ENCODE results near the gene PCSK1.
A peak's percentile ranks its signal among the peaks of the same experiment; 100 is the strongest.

Gene PCSK1

GRCh38 chr5:96458176-96458575 lies 25.1 kb upstream of the PCSK1 start:
- peaks cover 7% of the 10 kb centered on the region for H3K4me1 ChIP-seq (ENCODE audit: control insufficient read depth, insufficient read depth, low read length, unreplicated experiment)
- no peaks in the 10 kb centered on the region for H3K36me3 ChIP-seq (ENCODE audit: insufficient read depth, low read length)
- no peak overlapping the region for H3K27ac ChIP-seq (ENCODE audit: low read depth, low read length)
- H3K27me3 ChIP-seq (ENCODE audit: insufficient read depth, low read length), result no peaks in the 10 kb centered on the region
- H3K79me2 ChIP-seq (ENCODE audit: control insufficient read depth, insufficient read depth, low read length, unreplicated experiment), result no peaks in the 10 kb centered on the region
- H3K4me3 ChIP-seq (ENCODE audit: low read depth, low read length), result no peak overlapping the region
- no peak overlapping the region for H2AFZ ChIP-seq (ENCODE audit: low read length, unreplicated experiment)

- H3K79me2 ChIP-seq (ENCODE audit: control insufficient read depth, insufficient read depth, low read length, unreplicated experiment), result no peaks in the 10 kb centered on the region
- peaks cover 7% of the 10 kb centered on the region for H3K4me1 ChIP-seq (ENCODE audit: control insufficient read depth, insufficient read depth, low read length, unreplicated experiment)
- H3K4me3 ChIP-seq (ENCODE audit: low read depth, low read length), result peak overlapping the region; percentile 46
- H3K36me3 ChIP-seq (ENCODE audit: insufficient read depth, low read length), result no peaks in the 10 kb centered on the region
- peak overlapping the region; percentile 66 for H2AFZ ChIP-seq (ENCODE audit: low read length, unreplicated experiment)
- H3K27ac ChIP-seq (ENCODE audit: low read depth, low read length), result no peak overlapping the region
- H3K27me3 ChIP-seq (ENCODE audit: insufficient read depth, low read length), result no peaks in the 10 kb centered on the region
These were observed 22.7 kb upstream of the PCSK1 start for GRCh38 chr5:96455789-96456188.

GRCh38 chr5:96453394-96453793 lies 20.3 kb upstream of the PCSK1 start:
- H3K79me2 ChIP-seq (ENCODE audit: control insufficient read depth, insufficient read depth, low read length, unreplicated experiment), result no peaks in the 10 kb centered on the region
- no peaks in the 10 kb centered on the region for H3K27me3 ChIP-seq (ENCODE audit: insufficient read depth, low read length)
- H3K36me3 ChIP-seq (ENCODE audit: insufficient read depth, low read length), result no peaks in the 10 kb centered on the region
- H3K27ac ChIP-seq (ENCODE audit: low read depth, low read length), result no peak overlapping the region
- no peak overlapping the region for H2AFZ ChIP-seq (ENCODE audit: low read length, unreplicated experiment)
- no peak overlapping the region for H3K4me3 ChIP-seq (ENCODE audit: low read depth, low read length)
- peaks cover 7% of the 10 kb centered on the region for H3K4me1 ChIP-seq (ENCODE audit: control insufficient read depth, insufficient read depth, low read length, unreplicated experiment)

- Histone ChIP-seq H3K36me3 (ENCODE audit: insufficient read depth, low read length) (no peaks in the 10 kb centered on the region), H3K79me2 (ENCODE audit: control insufficient read depth, insufficient read depth, low read length, unreplicated experiment) (no peaks in the 10 kb centered on the region)
These were observed 14.9 kb upstream of the PCSK1 start for GRCh38 chr5:96447949-96448348.

GRCh38 chr5:96440185-96440538 lies 7.1 kb upstream of the PCSK1 start:
- Histone ChIP-seq H3K4me1 (ENCODE audit: control insufficient read depth, insufficient read depth, low read length, unreplicated experiment) (no peaks in the 10 kb centered on the region), H3K79me2 (ENCODE audit: control insufficient read depth, insufficient read depth, low read length, unreplicated experiment) (no peaks in the 10 kb centered on the region), H2AFZ (ENCODE audit: low read length, unreplicated experiment) (no peak overlapping the region), H3K36me3 (ENCODE audit: insufficient read depth, low read length) (no peaks in the 10 kb centered on the region), H3K27ac (ENCODE audit: low read depth, low read length) (no peak overlapping the region), H3K4me3 (ENCODE audit: low read depth, low read length) (no peak overlapping the region), H3K27me3 (ENCODE audit: insufficient read depth, low read length) (peaks cover 13% of the 10 kb centered on the region)

More at GRCh38 chr5:96447949-96448348, 14.9 kb upstream of the PCSK1 start:
- H3K27me3 ChIP-seq (ENCODE audit: insufficient read depth, low read length), result 0 out of 2 replicates have a peak, but pooled peaks cover 3% of the 10 kb centered on the region
- no peak overlapping the region for H3K27ac ChIP-seq (ENCODE audit: low read depth, low read length)
- no peaks in the 10 kb centered on the region for H3K4me1 ChIP-seq (ENCODE audit: control insufficient read depth, insufficient read depth, low read length, unreplicated experiment)
- H2AFZ ChIP-seq (ENCODE audit: low read length, unreplicated experiment), result no peak overlapping the region
- H3K4me3 ChIP-seq (ENCODE audit: low read depth, low read length), result no peak overlapping the region

- H3K27ac ChIP-seq (ENCODE audit: low read depth, low read length), result no peak overlapping the region
- H3K4me3 ChIP-seq (ENCODE audit: low read depth, low read length), result no peak overlapping the region
- no peaks in the 10 kb centered on the region for H3K79me2 ChIP-seq (ENCODE audit: control insufficient read depth, insufficient read depth, low read length, unreplicated experiment)
- H3K4me1 ChIP-seq (ENCODE audit: control insufficient read depth, insufficient read depth, low read length, unreplicated experiment), result no peaks in the 10 kb centered on the region
- no peak overlapping the region for H2AFZ ChIP-seq (ENCODE audit: low read length, unreplicated experiment)
- no peaks in the 10 kb centered on the region for H3K36me3 ChIP-seq (ENCODE audit: insufficient read depth, low read length)
- peaks cover 19% of the 10 kb centered on the region for H3K27me3 ChIP-seq (ENCODE audit: insufficient read depth, low read length)
These were observed 6.6 kb upstream of the PCSK1 start for GRCh38 chr5:96439477-96440184.

GRCh38 chr5:96434201-96434645 lies 1.2 kb upstream of the PCSK1 start:
- Histone ChIP-seq H3K27me3 (ENCODE audit: insufficient read depth, low read length) (peaks cover 41% of the 10 kb centered on the region), H3K4me1 (ENCODE audit: control insufficient read depth, insufficient read depth, low read length, unreplicated experiment) (peaks cover 15% of the 10 kb centered on the region), H3K79me2 (ENCODE audit: control insufficient read depth, insufficient read depth, low read length, unreplicated experiment) (no peaks in the 10 kb centered on the region), H2AFZ (ENCODE audit: low read length, unreplicated experiment) (no peak overlapping the region), H3K36me3 (ENCODE audit: insufficient read depth, low read length) (no peaks in the 10 kb centered on the region), H3K4me3 (ENCODE audit: low read depth, low read length) (no peak overlapping the region), H3K27ac (ENCODE audit: low read depth, low read length) (no peak overlapping the region)

GRCh38 chr5:96432216-96433065 lies 607 bp downstream of the PCSK1 start:
- Histone ChIP-seq H3K4me3 (ENCODE audit: low read depth, low read length) (peak overlapping the region; percentile 71), H3K36me3 (ENCODE audit: insufficient read depth, low read length) (no peaks in the 10 kb centered on the region), H3K79me2 (ENCODE audit: control insufficient read depth, insufficient read depth, low read length, unreplicated experiment) (no peaks in the 10 kb centered on the region), H3K27ac (ENCODE audit: low read depth, low read length) (peak overlapping the region; percentile 70), H2AFZ (ENCODE audit: low read length, unreplicated experiment) (peak overlapping the region; percentile 56), H3K4me1 (ENCODE audit: control insufficient read depth, insufficient read depth, low read length, unreplicated experiment) (peaks cover 15% of the 10 kb centered on the region), H3K27me3 (ENCODE audit: insufficient read depth, low read length) (peaks cover 41% of the 10 kb centered on the region)

- peak overlapping the region; percentile 70 for H3K27ac ChIP-seq (ENCODE audit: low read depth, low read length)
These were observed 1.5 kb downstream of the PCSK1 start for GRCh38 chr5:96431376-96432187.

GRCh38 chr5:96427824-96428223 lies 5.2 kb downstream of the PCSK1 start:
- Histone ChIP-seq H2AFZ (ENCODE audit: low read length, unreplicated experiment) (no peak overlapping the region), H3K4me1 (ENCODE audit: control insufficient read depth, insufficient read depth, low read length, unreplicated experiment) (peaks cover 8% of the 10 kb centered on the region), H3K27ac (ENCODE audit: low read depth, low read length) (no peak overlapping the region)

More at GRCh38 chr5:96431376-96432187, 1.5 kb downstream of the PCSK1 start:
- Histone ChIP-seq H3K36me3 (ENCODE audit: insufficient read depth, low read length) (no peaks in the 10 kb centered on the region), H2AFZ (ENCODE audit: low read length, unreplicated experiment) (peak overlapping the region; percentile 56), H3K79me2 (ENCODE audit: control insufficient read depth, insufficient read depth, low read length, unreplicated experiment) (no peaks in the 10 kb centered on the region), H3K27me3 (ENCODE audit: insufficient read depth, low read length) (peaks cover 37% of the 10 kb centered on the region), H3K4me3 (ENCODE audit: low read depth, low read length) (peak overlapping the region; percentile 71), H3K4me1 (ENCODE audit: control insufficient read depth, insufficient read depth, low read length, unreplicated experiment) (peaks cover 15% of the 10 kb centered on the region)

More at GRCh38 chr5:96427824-96428223, 5.2 kb downstream of the PCSK1 start:
- no peak overlapping the region for H3K4me3 ChIP-seq (ENCODE audit: low read depth, low read length)
- no peaks in the 10 kb centered on the region for H3K36me3 ChIP-seq (ENCODE audit: insufficient read depth, low read length)
- peaks cover 5% of the 10 kb centered on the region; the same call in 1 of the 2 replicates for H3K27me3 ChIP-seq (ENCODE audit: insufficient read depth, low read length)
- H3K79me2 ChIP-seq (ENCODE audit: control insufficient read depth, insufficient read depth, low read length, unreplicated experiment), result no peaks in the 10 kb centered on the region

All from ACC112 (cell line).